ENCODE measurements around the gene TNFRSF19. TPM values are rescaled to one million over a fixed set of nuclear protein-coding genes. Genes with fewer than 3 reads are reported as not detected.

The TNFRSF19 gene
- total RNA-seq, 4 donors from 2014 or later, result 0.51 to 1.5 (median 1.0) TPM

DNA sequence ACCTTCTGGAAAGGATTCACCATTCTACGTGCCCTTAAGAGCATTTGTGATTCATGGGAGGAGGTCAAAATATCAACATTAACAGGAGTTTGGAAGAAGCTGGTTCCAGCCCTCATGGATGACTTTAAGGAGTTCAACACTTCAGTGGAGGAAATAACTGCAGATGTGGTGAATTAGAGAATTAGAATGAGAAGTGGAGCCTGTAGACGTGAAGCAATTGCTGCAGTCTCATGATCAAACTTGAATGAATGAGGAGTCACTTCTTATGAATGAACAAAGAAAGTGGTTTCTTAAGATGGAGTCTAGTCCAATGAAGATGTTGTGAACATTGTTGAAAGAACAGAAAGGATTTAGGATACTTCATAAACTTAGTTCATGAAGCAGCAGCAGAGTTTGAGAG, 129.1 kb downstream of the TNFRSF19 start:
- peaks cover 0 to 5% of the 10 kb centered on the region in 2 donors for H3K4me1 ChIP-seq
- H3K4me3 ChIP-seq, result no peak overlapping the region
- TF ChIP-seq, protein P1, sequence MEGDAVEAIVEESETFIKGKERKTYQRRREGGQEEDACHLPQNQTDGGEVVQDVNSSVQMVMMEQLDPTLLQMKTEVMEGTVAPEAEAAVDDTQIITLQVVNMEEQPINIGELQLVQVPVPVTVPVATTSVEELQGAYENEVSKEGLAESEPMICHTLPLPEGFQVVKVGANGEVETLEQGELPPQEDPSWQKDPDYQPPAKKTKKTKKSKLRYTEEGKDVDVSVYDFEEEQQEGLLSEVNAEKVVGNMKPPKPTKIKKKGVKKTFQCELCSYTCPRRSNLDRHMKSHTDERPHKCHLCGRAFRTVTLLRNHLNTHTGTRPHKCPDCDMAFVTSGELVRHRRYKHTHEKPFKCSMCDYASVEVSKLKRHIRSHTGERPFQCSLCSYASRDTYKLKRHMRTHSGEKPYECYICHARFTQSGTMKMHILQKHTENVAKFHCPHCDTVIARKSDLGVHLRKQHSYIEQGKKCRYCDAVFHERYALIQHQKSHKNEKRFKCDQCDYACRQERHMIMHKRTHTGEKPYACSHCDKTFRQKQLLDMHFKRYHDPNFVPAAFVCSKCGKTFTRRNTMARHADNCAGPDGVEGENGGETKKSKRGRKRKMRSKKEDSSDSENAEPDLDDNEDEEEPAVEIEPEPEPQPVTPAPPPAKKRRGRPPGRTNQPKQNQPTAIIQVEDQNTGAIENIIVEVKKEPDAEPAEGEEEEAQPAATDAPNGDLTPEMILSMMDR (IDR thresholded peaks at IDR 0.05 in 4 of 5, conservative IDR thresholded peaks at IDR 0.05 in 1 of 5), result no peak
- TF ChIP-seq POLR2A (IDR thresholded peaks at IDR 0.05), result no peak
- ATAC-seq (no peak), DNase-seq (no peak)
- no peak overlapping the region for H3K27ac ChIP-seq
- intact Hi-C loops (cut with DNase I; ENCODE audit: low total_unique reads), result no loop called here
- H3K9me3 ChIP-seq, result no peaks in the 10 kb centered on the region
- H3K36me3 ChIP-seq, result no peaks in the 10 kb centered on the region
- in situ Hi-C loops (cut with MboI; ENCODE audit: low sequenced_read_pairs in 4 of 4), result no loop called here
- H3K27me3 ChIP-seq, result no peaks in the 10 kb centered on the region

DNA sequence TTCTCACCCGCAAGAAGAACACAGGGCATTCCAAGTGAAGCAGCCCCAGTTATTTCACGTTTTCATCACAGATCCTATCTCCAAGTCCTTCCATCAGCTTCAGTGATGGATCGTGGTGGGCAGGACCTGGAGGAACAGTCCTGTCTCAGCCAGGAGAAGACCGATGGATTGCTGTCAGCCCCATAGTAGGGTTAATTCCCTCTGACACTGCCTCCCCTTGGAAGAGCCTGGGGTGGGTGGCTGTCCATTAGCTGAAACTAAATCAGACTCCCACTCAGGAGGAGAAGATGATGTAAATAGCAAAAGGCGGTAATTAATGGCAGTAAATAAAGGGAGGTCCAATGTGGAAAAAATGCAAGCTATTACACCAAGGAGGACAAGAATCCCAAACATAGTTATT, 131.0 kb downstream of the TNFRSF19 start:
- no peak overlapping the region for H3K4me3 ChIP-seq
- no peak for DNase-seq
- no peak for ATAC-seq
- H3K36me3 ChIP-seq, result no peaks in the 10 kb centered on the region
- H3K27ac ChIP-seq, result peak overlapping the region in 3 of 4 donors; percentile 43 to 60 (median 51)
- no peaks in the 10 kb centered on the region for H3K27me3 ChIP-seq
- no peaks in the 10 kb centered on the region for H3K9me3 ChIP-seq
- intact Hi-C loops (cut with DNase I; ENCODE audit: low total_unique reads), result loop anchor here (5.0 to 10.0 kb wide), 2 partner anchors 126 to 234 kb away; partner anchors contain the start of gene TNFRSF19
- in situ Hi-C loops (cut with MboI; ENCODE audit: low sequenced_read_pairs in 4 of 4), result no loop called here
- peaks cover 0 to 5% of the 10 kb centered on the region in 2 donors for H3K4me1 ChIP-seq
- no peak for TF ChIP-seq POLR2A (IDR thresholded peaks at IDR 0.05)
- TF ChIP-seq, protein P1 (IDR thresholded peaks at IDR 0.05 in 4 of 5, conservative IDR thresholded peaks at IDR 0.05 in 1 of 5), result no peak

DNA sequence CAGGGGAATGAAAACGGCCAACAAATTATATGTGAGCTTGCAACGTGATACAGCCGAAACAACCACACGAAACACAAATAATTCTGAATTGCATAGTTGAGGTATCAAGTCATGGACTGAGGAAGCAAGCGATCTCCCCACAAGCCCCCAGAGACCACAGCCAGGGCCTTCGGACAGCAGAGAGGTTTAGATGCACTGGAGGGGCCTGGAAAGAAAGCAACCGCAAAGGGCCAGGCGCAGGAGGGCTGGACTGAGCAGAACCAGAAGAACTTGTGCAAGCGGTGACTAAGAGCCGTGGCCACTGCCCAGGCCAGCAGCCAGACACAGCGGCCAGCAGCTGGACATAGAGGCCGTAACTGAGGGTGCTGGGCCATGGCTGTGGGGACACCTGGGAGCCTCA, 131.4 kb downstream of the TNFRSF19 start:
- intact Hi-C loops (cut with DNase I; ENCODE audit: low total_unique reads), result loop anchor here (5.0 to 10.0 kb wide), 2 partner anchors 127 to 234 kb away; partner anchors contain the start of gene TNFRSF19

DNA sequence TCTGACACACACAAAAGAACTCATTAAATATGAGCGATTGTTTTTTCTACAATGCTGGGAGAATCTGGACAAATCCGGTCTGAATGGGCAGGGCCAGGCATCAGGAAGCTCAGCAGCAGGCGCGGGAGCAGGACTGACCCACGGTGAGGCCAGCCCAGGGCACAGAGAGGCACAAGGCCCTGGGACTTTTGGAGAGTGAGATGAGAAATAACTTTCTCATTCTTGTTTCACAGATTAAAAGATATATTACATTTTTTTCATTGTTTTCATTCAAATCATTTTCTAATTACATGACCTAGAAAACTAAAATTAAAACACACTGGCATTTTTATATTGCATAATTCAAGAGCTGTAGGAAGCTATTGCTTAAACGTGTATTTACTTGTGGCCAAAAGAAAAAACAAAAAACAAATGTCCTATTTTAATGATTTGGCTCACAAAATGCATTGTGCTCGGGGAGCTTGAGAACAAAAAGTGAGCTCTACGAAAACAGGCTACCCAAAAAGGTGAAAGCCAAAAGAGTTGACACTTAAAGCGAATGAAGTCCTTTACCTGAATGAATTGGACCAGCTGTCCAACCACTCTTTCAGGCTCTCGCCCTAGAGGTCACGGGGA, 133.1 kb downstream of the TNFRSF19 start:
- in situ Hi-C loops (cut with MboI; ENCODE audit: low sequenced_read_pairs in 4 of 4) (no loop called here), intact Hi-C loops (cut with DNase I; ENCODE audit: low total_unique reads) (loop anchor here (5.0 to 10.0 kb wide), 2 partner anchors 129 to 236 kb away; partner anchors contain the start of gene TNFRSF19)
- DNase-seq (no peak), ATAC-seq (no peak)
- no peaks in the 10 kb centered on the region for H3K27me3 ChIP-seq
- no peaks in the 10 kb centered on the region for H3K9me3 ChIP-seq
- H3K4me1 ChIP-seq, result peaks cover 0 to 5% of the 10 kb centered on the region in 2 donors
- TF ChIP-seq, protein P1 (IDR thresholded peaks at IDR 0.05 in 4 of 5, conservative IDR thresholded peaks at IDR 0.05 in 1 of 5), result no peak
- TF ChIP-seq POLR2A (IDR thresholded peaks at IDR 0.05), result no peak
- no peaks in the 10 kb centered on the region for H3K36me3 ChIP-seq
- H3K27ac ChIP-seq, result peak overlapping the region in 3 of 4 donors; percentile 27 to 42 (median 41)
- no peak overlapping the region for H3K4me3 ChIP-seq

More for the DNA sequence above, 131.4 kb downstream of the TNFRSF19 start:
- no peaks in the 10 kb centered on the region for H3K27me3 ChIP-seq
- TF ChIP-seq, protein P1 (IDR thresholded peaks at IDR 0.05 in 4 of 5, conservative IDR thresholded peaks at IDR 0.05 in 1 of 5), result no peak
- TF ChIP-seq POLR2A (IDR thresholded peaks at IDR 0.05), result no peak
- no peaks in the 10 kb centered on the region for H3K9me3 ChIP-seq
- no peak overlapping the region for H3K4me3 ChIP-seq
- H3K27ac ChIP-seq, result peak overlapping the region in 3 of 4 donors; percentile 48 to 51 (median 49)
- DNase-seq, result peak; percentile 77 to 88
- peaks cover 0 to 5% of the 10 kb centered on the region in 2 donors for H3K4me1 ChIP-seq
- H3K36me3 ChIP-seq, result no peaks in the 10 kb centered on the region
- in situ Hi-C loops (cut with MboI; ENCODE audit: low sequenced_read_pairs in 4 of 4), result no loop called here
- ATAC-seq, result peak; percentile 78 to 87
